PC-3 (cell line): Measurements from ENCODE around the gene FLNA.

ENCODE experiments used
- EZH2 ChIP-seq: fragments of 300-600 bp; sonication (generic); IDR thresholded peaks from one replicate; pipeline ENCODE4 v1.6.1; 2017; ENCODE audit warnings: antibody characterized with exemption, mild to moderate bottlenecking, low read length; ENCODE audit not compliant: unreplicated experiment
- EZH2phosphoT487 ChIP-seq: fragments of 300-600 bp; sonication (generic); IDR thresholded peaks from 2 replicates; pipeline ENCODE4 v1.6.1; 2018; ENCODE audit warnings: mild to moderate bottlenecking, antibody characterized with exemption, low read length, borderline replicate concordance
- TF ChIP-seq, protein P1 (sequence below): fragments of 300-600 bp; sonication (generic); conservative IDR thresholded peaks from 2 replicates; pipeline ENCODE4 v1.5.1; 2017; ENCODE audit warnings: antibody characterized with exemption, low read depth, mild to moderate bottlenecking, low read length

DNA sequence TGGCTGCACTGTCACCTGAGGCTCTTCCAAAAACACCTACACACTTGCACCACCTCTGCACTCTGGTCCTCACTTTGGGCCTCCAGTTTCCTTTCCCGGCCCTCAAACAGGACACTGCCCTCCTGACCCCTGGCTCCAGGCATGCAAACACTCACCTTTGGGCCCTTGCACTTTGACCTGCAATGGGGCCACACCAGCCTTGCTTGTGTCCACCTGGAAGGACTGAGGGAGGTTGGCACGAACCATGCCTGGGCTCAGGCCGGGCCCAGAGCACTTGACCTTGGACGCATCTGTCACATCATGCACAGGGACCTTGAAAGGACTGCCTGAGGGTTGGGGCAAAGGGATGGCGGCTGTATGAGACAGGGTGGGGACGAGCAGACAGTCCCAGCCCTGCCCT, 15.6 kb downstream of the FLNA start:
- TF ChIP-seq, protein P1, sequence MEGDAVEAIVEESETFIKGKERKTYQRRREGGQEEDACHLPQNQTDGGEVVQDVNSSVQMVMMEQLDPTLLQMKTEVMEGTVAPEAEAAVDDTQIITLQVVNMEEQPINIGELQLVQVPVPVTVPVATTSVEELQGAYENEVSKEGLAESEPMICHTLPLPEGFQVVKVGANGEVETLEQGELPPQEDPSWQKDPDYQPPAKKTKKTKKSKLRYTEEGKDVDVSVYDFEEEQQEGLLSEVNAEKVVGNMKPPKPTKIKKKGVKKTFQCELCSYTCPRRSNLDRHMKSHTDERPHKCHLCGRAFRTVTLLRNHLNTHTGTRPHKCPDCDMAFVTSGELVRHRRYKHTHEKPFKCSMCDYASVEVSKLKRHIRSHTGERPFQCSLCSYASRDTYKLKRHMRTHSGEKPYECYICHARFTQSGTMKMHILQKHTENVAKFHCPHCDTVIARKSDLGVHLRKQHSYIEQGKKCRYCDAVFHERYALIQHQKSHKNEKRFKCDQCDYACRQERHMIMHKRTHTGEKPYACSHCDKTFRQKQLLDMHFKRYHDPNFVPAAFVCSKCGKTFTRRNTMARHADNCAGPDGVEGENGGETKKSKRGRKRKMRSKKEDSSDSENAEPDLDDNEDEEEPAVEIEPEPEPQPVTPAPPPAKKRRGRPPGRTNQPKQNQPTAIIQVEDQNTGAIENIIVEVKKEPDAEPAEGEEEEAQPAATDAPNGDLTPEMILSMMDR = no peak
- TF ChIP-seq EZH2phosphoT487 = no peak
- TF ChIP-seq EZH2 = no peak
